GM19452 (cell line): Measurements from ENCODE around the gene ZNF837.

Experiments used
- ATAC-seq: cut with Tn5 transposase; IDR thresholded peaks from one replicate; pipeline ENCODE4 v1.9.1; 2021; ENCODE audit not compliant: unreplicated experiment

The ZNF837 gene

DNA sequence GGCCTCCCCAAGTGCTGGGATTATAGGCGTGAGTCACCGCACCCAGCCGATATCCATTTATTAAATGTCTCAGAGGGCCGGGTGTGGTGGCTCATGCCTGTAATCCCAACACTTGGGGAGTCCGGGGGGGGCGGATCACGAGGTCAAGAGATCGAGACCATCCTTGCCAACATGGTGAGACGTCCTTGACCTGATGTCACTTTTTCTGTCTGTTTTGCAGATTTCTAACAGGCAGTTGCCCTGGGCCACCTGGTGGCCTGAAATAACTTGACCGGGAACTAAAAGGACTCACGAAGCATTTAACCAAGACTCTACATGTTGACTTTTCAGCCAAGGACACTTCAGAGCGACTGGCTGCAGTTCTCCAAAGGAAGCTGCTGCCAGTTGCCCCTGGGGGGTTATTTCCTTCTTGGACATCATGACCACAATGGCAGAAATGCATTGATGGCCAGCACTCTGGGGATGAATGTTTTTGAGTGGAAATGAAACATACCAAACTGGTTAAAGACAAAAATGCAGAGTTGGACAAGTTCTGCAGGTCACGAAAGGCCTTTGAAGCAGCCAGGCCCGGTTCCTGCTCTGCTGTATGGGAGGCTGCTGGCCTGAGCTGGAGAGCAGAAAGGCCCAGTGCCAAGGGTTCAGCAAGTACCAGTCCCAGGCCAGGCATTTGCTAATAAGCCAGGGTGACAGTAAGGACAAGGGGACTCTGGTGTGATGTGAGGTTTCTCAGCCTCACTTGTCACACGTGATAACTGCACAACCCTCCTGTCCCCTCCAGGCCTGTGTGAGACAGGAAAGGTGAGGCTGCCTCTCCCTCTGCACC is 8.3 kb downstream of the ZNF837 start:
- ATAC-seq: no peak

GRCh38 chr19:58368561-58369360 is 12.1 kb downstream of the ZNF837 start:
- ATAC-seq: no peak

GRCh38 chr19:58367698-58368454 is 13.0 kb downstream of the ZNF837 start:
- no peak for ATAC-seq

DNA sequence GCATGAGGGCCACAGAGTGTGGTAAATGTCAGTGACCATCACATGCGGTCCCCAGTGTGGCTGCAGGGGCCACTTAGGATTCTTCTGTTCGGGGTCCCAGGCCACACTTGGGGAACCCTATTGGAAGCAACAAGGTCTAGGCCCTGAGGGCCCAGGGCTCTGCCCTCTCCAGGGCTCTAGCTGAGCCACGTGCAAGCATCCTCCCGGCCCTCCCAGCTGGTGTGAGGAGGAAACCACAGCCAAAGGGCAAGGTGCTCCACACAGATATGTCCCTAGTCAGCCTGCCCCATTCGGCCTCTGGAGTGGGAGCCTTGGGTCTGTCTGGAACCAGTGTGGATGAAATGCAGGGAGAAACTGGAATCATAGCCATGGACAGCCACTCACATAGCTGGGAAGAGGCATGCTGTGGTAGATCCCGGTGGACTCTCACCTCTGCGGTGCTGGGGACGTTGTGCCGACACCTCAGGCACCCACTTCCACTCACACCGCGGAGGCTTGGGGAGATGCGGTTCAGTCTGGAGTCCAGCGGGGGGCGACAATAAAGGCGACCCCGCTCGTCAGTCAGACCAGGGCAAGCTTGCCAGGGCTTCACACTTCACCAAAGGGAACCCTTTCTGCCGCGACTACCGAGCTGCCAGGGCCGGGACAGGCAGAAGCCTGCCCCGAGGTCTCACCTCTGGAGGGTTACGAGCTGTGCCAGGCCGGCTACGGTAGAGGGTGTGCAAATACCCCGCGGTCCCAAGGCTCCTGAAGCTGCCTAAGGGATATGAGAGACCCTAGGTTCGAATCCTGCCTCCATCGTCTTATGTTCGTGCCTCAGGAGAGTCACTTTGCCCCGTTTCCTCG is 14.0 kb downstream of the ZNF837 start:
- no peak for ATAC-seq

GRCh38 chr19:58364146-58364545 is 16.7 kb downstream of the ZNF837 start:
- no peak for ATAC-seq

DNA sequence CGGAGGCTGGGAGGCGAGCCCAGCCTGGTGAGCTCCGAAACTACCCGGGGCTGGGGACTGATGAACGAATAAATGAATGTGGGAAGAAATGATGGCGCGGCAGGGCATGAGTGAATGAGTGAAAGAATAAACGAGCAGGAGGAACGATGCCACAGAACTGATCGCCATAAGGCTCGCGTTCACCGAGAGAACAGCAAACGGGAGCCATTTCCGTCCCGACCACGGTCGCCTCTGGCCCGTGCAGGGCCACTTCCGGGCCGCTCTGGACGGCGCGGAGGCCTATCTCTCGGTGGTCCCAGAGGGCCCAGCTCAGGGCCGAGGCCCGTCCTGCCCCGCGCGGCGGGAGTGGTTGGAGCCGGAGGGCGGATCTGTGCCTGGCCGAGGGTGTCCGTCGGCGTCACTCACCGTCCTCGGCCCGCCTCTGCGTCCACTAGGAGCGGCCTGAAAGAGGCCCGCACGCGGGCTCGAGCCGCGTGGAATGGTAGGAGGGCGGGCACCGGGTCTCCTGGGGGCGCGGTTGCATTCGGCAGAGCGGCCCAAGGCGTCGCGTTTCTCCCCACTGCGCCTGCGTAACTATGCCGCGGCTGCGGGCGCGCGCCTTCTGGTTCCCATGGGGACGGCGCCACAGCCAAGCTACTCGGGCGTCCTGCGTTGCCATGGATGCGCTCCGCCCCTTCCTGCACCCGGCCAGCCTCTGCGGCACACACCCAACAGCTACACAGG is 18.4 kb downstream of the ZNF837 start, which contains the start of gene ZNF497:
Gene ZNF497, minus strand, starts transcription at position 480 of the 723 bp plus-strand sequence. CDS start 5,116 bp downstream, outside the sequence.
- ATAC-seq: peak; percentile 88

- ATAC-seq: peak; percentile 16
These were observed 18.9 kb downstream of the ZNF837 start for GRCh38 chr19:58361900-58362271.

GRCh38 chr19:58357481-58358145 is 23.2 kb downstream of the ZNF837 start:
- ATAC-seq: no peak

- no peak for ATAC-seq
These were observed 23.9 kb downstream of the ZNF837 start for GRCh38 chr19:58356766-58357480.

- no peak for ATAC-seq
These were observed 24.7 kb downstream of the ZNF837 start for GRCh38 chr19:58355908-58356765.

DNA sequence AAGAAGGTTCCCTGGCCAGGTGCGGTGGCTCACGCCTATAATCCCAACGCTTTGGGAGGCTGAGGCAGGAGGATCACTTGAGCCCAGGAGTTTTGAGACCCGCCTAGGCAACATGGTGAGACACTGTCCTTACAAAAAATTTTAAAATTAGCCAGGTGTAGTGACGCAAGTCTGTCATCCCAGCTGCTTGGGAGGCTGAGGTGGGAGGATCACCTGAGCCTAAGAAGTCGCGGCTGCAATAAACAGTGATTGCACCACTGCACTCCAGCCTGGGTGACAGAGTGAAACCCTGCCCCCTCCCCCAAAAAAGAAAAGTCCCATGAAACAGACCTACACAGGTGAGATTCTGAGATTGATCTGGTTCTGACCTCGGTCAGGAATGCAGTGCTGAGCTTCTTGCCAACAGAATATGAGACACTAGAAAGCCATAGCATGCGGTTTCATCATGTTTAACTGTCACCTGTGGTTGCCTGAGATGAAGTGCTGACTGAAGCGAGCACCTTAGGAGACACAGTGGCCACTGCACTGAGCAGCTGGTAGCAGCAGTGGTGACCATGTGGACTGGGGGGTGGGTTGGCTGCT is 25.5 kb downstream of the ZNF837 start:
- no peak for ATAC-seq

- no peak for ATAC-seq
These were observed 26.3 kb downstream of the ZNF837 start for GRCh38 chr19:58354478-58355030.

DNA sequence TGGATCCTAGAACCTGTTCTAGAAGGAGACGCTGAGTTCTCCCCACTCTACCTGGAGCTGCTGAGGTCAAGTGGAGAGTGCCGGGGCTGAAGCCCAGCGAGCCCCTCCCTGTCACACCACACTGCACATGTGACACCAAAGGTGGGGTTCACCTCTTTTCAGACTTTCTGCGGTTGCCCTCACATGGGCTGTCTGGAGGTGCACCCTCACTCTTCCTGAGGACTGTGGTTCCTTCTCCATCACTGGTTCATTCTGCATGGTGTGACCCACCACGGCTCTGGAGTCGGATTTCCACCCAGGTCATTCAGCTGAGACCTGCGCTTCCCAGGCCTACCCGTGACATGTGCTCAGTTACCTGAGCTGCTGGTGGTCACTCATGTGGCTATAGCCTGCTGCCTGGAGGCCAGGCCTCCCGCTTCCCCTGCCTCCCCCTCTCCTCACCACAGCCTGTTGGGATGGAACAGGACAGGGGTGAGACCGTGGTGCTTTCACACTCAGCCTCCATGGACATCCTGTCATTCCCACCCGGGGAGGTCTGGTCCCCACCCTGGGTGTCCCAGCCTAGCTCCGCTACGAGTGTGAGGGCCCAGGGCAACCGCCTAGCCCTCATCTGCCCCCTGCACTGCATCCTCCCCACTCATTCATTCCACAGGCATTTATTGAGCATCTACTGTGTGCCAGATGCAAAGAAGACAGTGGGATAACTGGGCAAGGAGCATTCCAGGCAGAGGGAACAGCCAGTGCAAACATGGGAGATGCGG is 26.9 kb downstream of the ZNF837 start:
- no peak for ATAC-seq

DNA sequence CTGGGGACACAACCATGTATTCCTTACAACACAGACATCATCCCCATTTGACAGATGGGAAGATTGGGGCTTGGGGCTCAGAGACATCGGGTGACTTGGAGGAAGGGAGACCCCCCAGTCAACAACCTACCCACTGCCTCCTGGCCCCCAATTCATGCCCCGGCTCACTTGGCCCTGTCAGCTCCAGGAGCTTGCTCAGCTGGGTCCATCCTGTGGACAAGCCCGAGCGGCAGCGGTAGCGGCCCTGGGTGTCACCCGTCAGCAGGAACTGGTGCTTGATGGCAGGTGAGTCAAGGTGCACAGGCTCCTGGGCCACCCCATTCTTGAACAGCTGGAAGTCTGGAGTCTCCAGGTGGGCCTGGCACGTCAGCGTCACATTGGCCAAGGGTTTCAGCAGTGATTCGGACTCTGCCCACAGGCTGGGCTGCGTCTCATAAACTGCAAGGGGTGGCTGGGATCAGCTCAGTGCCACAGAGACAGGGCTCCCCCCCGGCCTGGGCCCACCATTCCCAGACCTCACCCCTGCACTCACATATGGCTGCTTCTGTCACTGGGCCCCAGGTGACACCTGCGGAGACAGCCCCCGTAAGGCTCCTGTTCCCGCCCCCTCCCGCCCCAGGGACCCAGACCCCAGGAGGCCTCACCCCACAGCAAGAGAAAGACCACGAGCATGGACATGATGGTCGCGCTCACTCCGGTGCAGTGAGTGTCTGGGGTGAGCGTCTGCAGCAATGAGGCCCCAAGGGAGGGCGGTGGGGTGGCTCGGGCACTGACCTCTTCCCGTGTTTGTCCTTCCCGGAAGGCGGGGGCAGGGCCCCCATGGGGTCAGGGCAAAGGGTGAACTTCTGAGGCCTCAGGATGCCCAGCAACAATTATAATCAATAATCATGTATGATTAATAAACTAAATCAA is 27.8 kb downstream of the ZNF837 start, which contains the start of gene A1BG:
Gene A1BG, minus strand, starts transcription at position 733 of the 912 bp plus-strand sequence. Its CDS starts 55 bp downstream, at position 678.
- no peak for ATAC-seq
